Central memory CD8-positive, alpha-beta T cell (primary cell): ENCODE results near the gene RBM4B.
"Not testable (repeated sequence)": the region's sequence is repeated elsewhere in the genome, so short reads cannot be mapped to it uniquely, and the experiment has no call there.

Experiments used
- ATAC-seq: fragments of 150-1000 bp; cut with Tn5 transposase; replicated peaks from 2 replicates; pipeline ENCODE4 v1.10.0; 2022; ENCODE audit warnings: mild to moderate bottlenecking, moderate FRiP score, moderate number of reproducible peaks; ENCODE audit not compliant: poor library complexity, severe bottlenecking; ENCODE audit errors: extremely low read depth
- DNase-seq, 2 donors: peaks; one replicate each; pipeline ENCODE4 v3.0.0; 2021; ENCODE audit warnings: low spot score in 2 of 2
- H3K27ac Mint-ChIP-seq: one replicate; pipeline ENCODE4 v1.8.0; 2022; ENCODE audit warnings: low read depth, mild to moderate bottlenecking, moderate library complexity, mixed read lengths
- H3K27me3 Mint-ChIP-seq: one replicate; pipeline ENCODE4 v1.8.0; 2022; ENCODE audit warnings: mixed read lengths
- H3K36me3 Mint-ChIP-seq: one replicate; pipeline ENCODE4 v1.8.0; 2022; ENCODE audit warnings: mild to moderate bottlenecking, moderate library complexity, mixed read lengths; ENCODE audit not compliant: insufficient read depth
- H3K4me1 Mint-ChIP-seq: one replicate; pipeline ENCODE4 v1.8.0; 2022; ENCODE audit warnings: mixed read lengths
- H3K4me3 Mint-ChIP-seq: one replicate; pipeline ENCODE4 v1.8.0; 2022; ENCODE audit warnings: mild to moderate bottlenecking, moderate library complexity, mixed read lengths
- H3K9me3 Mint-ChIP-seq: one replicate; pipeline ENCODE4 v1.8.0; 2022; ENCODE audit warnings: mixed read lengths

The RBM4B gene

GRCh38 chr11:66677599-66678375 is at the start of gene RBM4B:
TSS of gene RBM4B (minus strand) at chr11:66677887. CDS start at chr11:66677079, 808 bp downstream.
- H3K36me3 Mint-ChIP-seq = peaks cover 15% of the 10 kb centered on the region
- peak within 1 kb of the TSS; percentile 99 for H3K27ac Mint-ChIP-seq
- no peaks in the 10 kb centered on the region for H3K27me3 Mint-ChIP-seq
- H3K9me3 Mint-ChIP-seq = no peaks in the 10 kb centered on the region
- peaks cover 43% of the 10 kb centered on the region for H3K4me1 Mint-ChIP-seq
- ATAC-seq = peak; percentile 86
- DNase-seq = peak; percentile 89 to 94
- H3K4me3 Mint-ChIP-seq = peak within 1 kb of the TSS; percentile 98

- Mint-ChIP-seq H3K9me3 (no peaks in the 10 kb centered on the region), H3K27ac (no peak overlapping the region), H3K36me3 (peaks cover 3% of the 10 kb centered on the region), H3K27me3 (peaks cover 51% of the 10 kb centered on the region), H3K4me1 (peaks cover 16% of the 10 kb centered on the region), H3K4me3 (no peak overlapping the region)
- ATAC-seq (no peak), DNase-seq (no peak)
These were observed 48.0 kb upstream of the RBM4B start for GRCh38 chr11:66725647-66726046.

GRCh38 chr11:66725114-66725513 is 47.4 kb upstream of the RBM4B start:
- H3K4me3 Mint-ChIP-seq = no peak overlapping the region
- H3K4me1 Mint-ChIP-seq = peaks cover 16% of the 10 kb centered on the region
- peaks cover 56% of the 10 kb centered on the region for H3K27me3 Mint-ChIP-seq
- H3K36me3 Mint-ChIP-seq = peaks cover 3% of the 10 kb centered on the region
- ATAC-seq (no peak), DNase-seq (no peak)
- no peaks in the 10 kb centered on the region for H3K9me3 Mint-ChIP-seq
- H3K27ac Mint-ChIP-seq = no peak overlapping the region

DNA sequence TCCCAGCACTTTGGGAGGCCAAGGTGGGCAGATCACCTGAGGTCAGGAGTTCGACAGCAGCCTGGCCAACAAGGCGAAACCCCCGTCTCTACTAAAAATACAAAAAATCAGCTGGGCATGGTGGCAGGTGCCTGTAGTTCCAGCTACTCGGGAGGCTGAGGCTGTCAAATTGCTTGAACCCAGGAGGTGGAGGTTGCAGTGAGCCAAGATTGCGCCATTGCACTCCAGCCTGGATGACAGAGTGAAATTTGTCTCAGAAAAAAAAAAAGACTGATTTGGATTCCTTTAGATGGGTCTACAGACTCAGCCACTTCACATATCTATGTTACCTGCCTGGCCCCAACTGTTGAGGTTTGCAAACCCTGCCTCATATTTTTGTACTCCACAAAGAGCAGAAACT is 46.5 kb upstream of the RBM4B start:
- ATAC-seq, DNase-seq: not testable (repeated sequence)
- peaks cover 61% of the 10 kb centered on the region for H3K27me3 Mint-ChIP-seq

DNA sequence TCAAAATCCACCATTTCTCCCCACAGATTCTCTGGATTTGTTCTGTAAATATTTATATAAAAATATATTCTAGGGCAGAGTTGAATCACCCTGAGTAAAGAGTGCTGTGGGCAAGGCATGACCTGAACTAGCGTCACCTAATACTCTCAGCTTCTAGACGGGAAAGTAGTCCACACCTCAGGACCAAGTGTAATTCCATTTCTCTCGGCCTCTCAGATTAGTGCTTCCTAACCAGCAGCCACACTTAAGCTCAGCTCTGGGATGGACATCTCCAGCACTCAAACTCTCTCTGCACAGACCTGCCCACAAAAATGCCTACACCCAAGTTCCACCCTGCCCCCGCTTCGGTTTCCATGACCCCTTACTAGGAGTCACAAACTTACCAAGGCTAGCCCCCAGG is 46.0 kb upstream of the RBM4B start:
- Mint-ChIP-seq H3K27me3 (peaks cover 61% of the 10 kb centered on the region), H3K4me3 (no peak overlapping the region), H3K36me3 (peaks cover 3% of the 10 kb centered on the region), H3K27ac (no peak overlapping the region), H3K9me3 (no peaks in the 10 kb centered on the region), H3K4me1 (peaks cover 13% of the 10 kb centered on the region)
- ATAC-seq (no peak), DNase-seq (no peak)

More for the DNA sequence above, 46.5 kb upstream of the RBM4B start:
- not testable (repeated sequence) for H3K4me3 Mint-ChIP-seq, H3K36me3 Mint-ChIP-seq, H3K27ac Mint-ChIP-seq, H3K9me3 Mint-ChIP-seq
- H3K4me1 Mint-ChIP-seq = peaks cover 16% of the 10 kb centered on the region

DNA sequence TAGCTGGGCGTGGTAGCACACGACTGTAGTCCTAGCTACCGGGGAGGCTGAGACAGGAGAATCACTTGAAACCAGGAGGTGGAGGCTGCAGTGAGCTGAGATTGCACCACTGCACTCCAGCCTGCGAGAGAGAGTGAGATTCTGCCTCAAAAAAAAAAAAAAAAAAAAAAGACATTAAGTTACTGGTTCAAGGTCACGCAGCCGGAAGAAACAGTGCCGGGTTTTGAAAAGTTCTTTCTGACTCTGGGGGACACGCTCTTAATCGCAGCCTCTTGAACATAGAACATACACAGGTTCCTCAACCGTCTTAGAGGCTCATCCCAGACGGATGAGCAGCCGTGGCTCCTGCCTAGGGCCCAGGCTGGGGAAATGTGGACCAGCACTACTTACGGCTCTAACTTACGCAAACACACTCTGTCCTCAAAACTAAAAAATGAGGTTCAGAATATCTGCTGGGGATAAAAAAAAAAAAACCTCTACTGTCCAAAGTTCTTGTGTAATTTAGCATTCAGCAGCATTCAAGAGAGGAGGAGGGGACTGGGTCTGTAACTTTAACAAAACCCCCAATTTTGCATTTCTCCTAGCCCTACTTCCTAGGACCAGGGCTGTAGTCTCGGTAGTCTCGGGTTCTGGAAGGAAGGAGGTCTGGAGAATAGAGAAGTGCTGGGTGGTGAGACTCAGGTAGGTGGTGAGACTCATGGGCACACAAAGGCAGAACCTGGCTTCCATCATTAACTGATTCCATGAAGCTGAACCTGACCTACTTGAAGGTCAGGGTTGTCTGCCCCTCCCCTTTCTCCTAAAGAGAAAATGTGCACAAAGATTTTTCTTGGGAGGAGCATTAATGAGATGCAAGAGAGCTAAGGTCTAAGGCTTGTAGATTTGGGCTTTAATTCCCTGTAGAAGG is 45.3 kb upstream of the RBM4B start:
- peaks cover 63% of the 10 kb centered on the region for H3K27me3 Mint-ChIP-seq

DNA sequence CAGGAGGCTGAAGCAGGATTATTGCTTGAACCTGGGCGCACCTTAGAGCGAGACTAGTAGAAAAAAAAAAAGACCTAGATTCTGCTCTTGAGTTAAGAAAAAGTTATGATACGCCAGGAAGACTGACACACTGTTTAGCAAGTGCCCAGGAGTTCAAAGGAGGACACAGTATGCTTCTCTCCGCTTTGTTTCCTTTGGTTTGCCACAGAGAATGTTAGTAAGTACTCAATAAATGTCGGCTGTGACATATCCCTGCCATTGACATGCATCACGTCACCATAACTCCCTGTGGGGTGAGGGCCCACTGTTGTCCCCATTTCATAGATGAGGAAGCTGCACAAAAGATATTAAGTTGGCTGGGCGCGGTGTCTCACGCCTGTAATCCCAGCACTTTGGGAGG is 44.3 kb upstream of the RBM4B start:
- Mint-ChIP-seq H3K36me3 (no peaks in the 10 kb centered on the region), H3K4me1 (peaks cover 6% of the 10 kb centered on the region), H3K9me3 (no peaks in the 10 kb centered on the region), H3K27me3 (peaks cover 66% of the 10 kb centered on the region), H3K27ac (no peak overlapping the region), H3K4me3 (no peak overlapping the region)
- ATAC-seq (no peak), DNase-seq (no peak)

More for the DNA sequence above, 45.3 kb upstream of the RBM4B start:
- Mint-ChIP-seq H3K9me3 (no peaks in the 10 kb centered on the region), H3K4me1 (peaks cover 10% of the 10 kb centered on the region), H3K36me3 (peaks cover 3% of the 10 kb centered on the region), H3K4me3 (no peak overlapping the region), H3K27ac (no peak overlapping the region)
- no peak for DNase-seq
- no peak for ATAC-seq

DNA sequence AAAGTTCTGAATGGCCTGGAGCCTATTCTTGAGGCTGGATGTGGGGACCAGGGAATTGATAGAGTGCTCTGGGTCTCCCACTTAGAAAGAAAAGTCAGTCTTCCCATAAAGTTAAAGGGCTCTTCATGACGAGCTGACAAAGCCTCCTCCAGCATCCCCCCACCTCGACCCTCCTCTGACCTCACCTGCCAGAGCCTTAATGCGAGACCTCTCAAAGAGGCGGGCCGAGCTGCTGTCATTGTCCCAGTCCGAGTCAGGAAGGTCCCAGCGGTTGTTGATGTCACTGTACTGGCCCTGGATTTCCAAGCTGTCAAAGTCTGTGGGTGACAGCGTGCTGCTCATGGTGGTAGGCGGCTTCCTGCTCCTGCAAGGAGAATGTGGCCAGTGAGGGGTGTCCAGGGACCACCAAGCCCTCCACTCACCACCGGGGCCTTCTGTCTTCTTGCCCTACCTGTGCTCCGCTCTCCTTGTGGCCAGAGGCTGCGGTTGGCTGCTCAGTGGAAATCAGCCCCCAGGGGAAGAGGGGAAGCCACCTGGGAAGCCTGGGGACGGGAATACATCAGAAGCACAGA is 43.3 kb upstream of the RBM4B start:
- Mint-ChIP-seq H3K4me3 (no peak overlapping the region), H3K4me1 (no peaks in the 10 kb centered on the region), H3K27ac (no peak overlapping the region), H3K36me3 (no peaks in the 10 kb centered on the region), H3K9me3 (no peaks in the 10 kb centered on the region), H3K27me3 (peaks cover 66% of the 10 kb centered on the region)
- no peak for ATAC-seq
- DNase-seq = no peak

DNA sequence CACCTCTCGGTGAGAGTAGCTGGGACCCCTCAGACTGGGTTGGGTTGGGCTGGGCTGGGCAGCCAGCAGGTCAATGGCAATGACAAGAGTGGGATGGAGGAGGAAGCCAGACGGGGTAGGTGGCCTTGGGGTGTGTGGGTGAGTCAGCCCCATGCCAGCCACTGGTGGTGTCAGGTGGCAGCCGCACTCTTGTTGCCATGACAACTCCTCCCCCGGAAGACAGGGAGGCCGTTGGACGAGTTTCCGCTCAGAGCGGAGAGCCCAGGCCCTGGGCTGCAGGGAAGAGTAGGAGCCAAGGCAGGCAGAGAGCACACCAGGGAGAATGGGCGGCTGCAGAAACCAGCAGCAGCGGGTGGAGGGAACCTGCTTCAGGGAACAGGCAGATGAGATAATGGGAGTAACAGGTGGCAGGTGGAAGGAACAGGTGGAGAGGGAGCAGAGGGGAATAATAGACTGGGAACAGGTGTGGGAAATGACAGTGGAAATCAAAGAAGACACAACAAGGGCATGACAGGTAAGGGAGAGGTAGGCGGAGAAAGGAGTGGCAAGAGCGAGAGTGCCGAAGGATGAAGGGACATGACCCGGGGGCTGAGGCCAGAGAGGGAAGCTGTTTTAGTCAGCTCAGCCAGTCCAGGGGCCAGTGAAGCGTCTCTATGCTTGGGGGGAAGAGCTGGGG is 42.7 kb upstream of the RBM4B start:
- H3K27ac Mint-ChIP-seq = no peak overlapping the region
- H3K9me3 Mint-ChIP-seq = no peaks in the 10 kb centered on the region
- no peak for ATAC-seq
- DNase-seq = no peak
- H3K36me3 Mint-ChIP-seq = no peaks in the 10 kb centered on the region
- H3K4me3 Mint-ChIP-seq = no peak overlapping the region
- no peaks in the 10 kb centered on the region for H3K4me1 Mint-ChIP-seq
- peaks cover 66% of the 10 kb centered on the region for H3K27me3 Mint-ChIP-seq

- Mint-ChIP-seq H3K9me3 (no peaks in the 10 kb centered on the region), H3K4me1 (no peaks in the 10 kb centered on the region), H3K27ac (no peak overlapping the region), H3K27me3 (peaks cover 69% of the 10 kb centered on the region), H3K4me3 (no peak overlapping the region), H3K36me3 (peaks cover 2% of the 10 kb centered on the region)
- DNase-seq = no peak
- no peak for ATAC-seq
These were observed 41.6 kb upstream of the RBM4B start for GRCh38 chr11:66719111-66719872.

DNA sequence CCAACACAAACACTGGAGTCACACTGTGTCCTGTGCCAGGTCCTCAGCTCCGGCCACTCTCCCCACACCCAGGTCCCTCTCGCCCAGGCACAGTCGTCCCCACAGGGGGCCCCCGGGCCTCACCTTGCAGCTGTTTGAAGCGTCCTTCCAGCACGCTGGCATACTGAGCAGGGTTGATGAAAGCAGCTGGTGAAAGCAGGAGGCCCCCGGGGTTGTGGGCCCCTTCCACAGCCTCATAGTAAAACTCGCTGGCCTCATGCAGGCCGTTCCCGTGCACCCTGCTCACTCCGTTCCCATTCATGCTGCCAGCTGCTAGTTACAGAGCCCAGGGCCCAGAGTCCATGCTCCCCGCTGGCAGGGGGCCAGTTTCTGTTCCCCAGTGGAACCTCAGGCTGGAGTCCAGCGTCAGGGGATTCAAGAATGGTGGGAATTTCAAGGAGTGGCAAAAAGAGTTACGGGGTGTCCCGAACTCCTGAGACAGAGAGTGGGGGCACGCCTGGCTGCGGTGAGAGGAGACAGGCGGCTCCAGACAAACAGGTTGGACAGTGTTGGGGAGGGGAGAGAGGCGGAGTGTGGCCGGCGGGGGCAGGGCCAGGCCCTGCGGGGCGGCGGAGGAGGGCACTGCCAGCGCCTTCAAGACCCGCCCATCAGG is 40.8 kb upstream of the RBM4B start:
- Mint-ChIP-seq H3K9me3 (no peaks in the 10 kb centered on the region), H3K4me1 (no peaks in the 10 kb centered on the region), H3K27ac (no peak overlapping the region), H3K36me3 (peaks cover 2% of the 10 kb centered on the region), H3K4me3 (no peak overlapping the region), H3K27me3 (peaks cover 78% of the 10 kb centered on the region)
- no peak for ATAC-seq
- no peak for DNase-seq
